Suprapubic skin (tissue), 4 donors: ENCODE results near the gene ZMIZ2. TPM values are rescaled to one million over a fixed set of nuclear protein-coding genes. Genes with fewer than 3 reads are reported as not detected.

Experiments
- DNase-seq, 2 donors: peaks; one replicate each; pipeline ENCODE4 v3.0.0-alpha.2; 2019; ENCODE audit warnings: low spot score in 2 of 2
- H3K27ac ChIP-seq: fragments of 200-600 bp; sonication (generic); one replicate; pipeline ENCODE4 v1.5.1; 2019
- H3K27me3 ChIP-seq: fragments of 200-600 bp; sonication (generic); one replicate; pipeline ENCODE4 v1.5.1; 2019
- H3K36me3 ChIP-seq: fragments of 200-600 bp; sonication (generic); one replicate; pipeline ENCODE4 v1.5.1; 2019
- H3K4me1 ChIP-seq: fragments of 200-600 bp; sonication (generic); one replicate; pipeline ENCODE4 v1.5.1; 2019
- H3K4me3 ChIP-seq: fragments of 200-600 bp; sonication (generic); one replicate; pipeline ENCODE4 v1.5.1; 2019; ENCODE audit warnings: mild to moderate bottlenecking
- H3K9me3 ChIP-seq: fragments of 200-600 bp; sonication (generic); one replicate; pipeline ENCODE4 v1.5.1; 2019
- CTCF ChIP-seq, 2 donors: fragments of 200-600 bp in 1 of 2; fragments of 450-650 bp in 1 of 2; sonication (generic) in 1 of 2; IDR thresholded peaks; one replicate each; pipeline ENCODE4 v1.5.1; 2016 to 2019; ENCODE audit warnings: antibody characterized with exemption in 2 of 2, mild to moderate bottlenecking in 1 of 2, moderate library complexity in 1 of 2
- EP300 ChIP-seq: sonication (generic); formaldehyde crosslinking; IDR thresholded peaks from one replicate; pipeline ENCODE4 v1.6.1; 2017; ENCODE audit warnings: antibody characterized with exemption
- POLR2A ChIP-seq, 2 donors: fragments of 450-650 bp; IDR thresholded peaks; one replicate each; pipeline ENCODE4 v1.6.1; 2017; ENCODE audit warnings: antibody characterized with exemption in 2 of 2, mild to moderate bottlenecking in 2 of 2, moderate library complexity in 2 of 2
- POLR2AphosphoS5 ChIP-seq, 3 donors: sonication (generic); formaldehyde crosslinking; IDR thresholded peaks; one replicate each; pipeline ENCODE4 v1.6.1; 2017; ENCODE audit warnings: antibody characterized with exemption in 3 of 3
- WGBS: methylation state at CpG from one replicate; pipeline ENCODE4 v1.1.5; 2018; 5-methylcytosine and 5-hydroxymethylcytosine counted together
- total RNA-seq, 4 donors: library from RNA; depleted of rRNA; stranded (reverse); fragments of >200 nt; gene quantifications; one replicate each; pipeline ENCODE4 v1.1.0, GENCODE V29; 2016

Gene ZMIZ2
- total RNA-seq, 4 donors from 2014 or later = 26.4 to 97.8 (median 38.4) TPM

- TF ChIP-seq POLR2AphosphoS5 (IDR thresholded peaks at IDR 0.05) (no peak), POLR2A (IDR thresholded peaks at IDR 0.05) (no peak), CTCF (IDR thresholded peaks at IDR 0.05) (no peak), EP300 (no peak)
- Histone ChIP-seq H3K4me3 (no peak overlapping the region), H3K9me3 (no peaks in the 10 kb centered on the region), H3K27me3 (no peaks in the 10 kb centered on the region), H3K27ac (no peak overlapping the region), H3K4me1 (no peaks in the 10 kb centered on the region), H3K36me3 (no peaks in the 10 kb centered on the region)
- WGBS = 87% methylated on average over 5 of the region's 5 CpGs
- no peak for DNase-seq
Measured at GRCh38 chr7:44789990-44790389, 41.3 kb downstream of the ZMIZ2 start.

GRCh38 chr7:44791278-44792219 lies 42.9 kb downstream of the ZMIZ2 start:
- WGBS = 94% methylated on average over 8 of the region's 8 CpGs
- H3K27me3 ChIP-seq = no peaks in the 10 kb centered on the region
- H3K9me3 ChIP-seq = no peaks in the 10 kb centered on the region
- no peak for DNase-seq
- no peaks in the 10 kb centered on the region for H3K36me3 ChIP-seq
- no peak overlapping the region for H3K27ac ChIP-seq
- TF ChIP-seq POLR2AphosphoS5 (IDR thresholded peaks at IDR 0.05) (no peak), CTCF (IDR thresholded peaks at IDR 0.05) (no peak), POLR2A (IDR thresholded peaks at IDR 0.05) (no peak), EP300 (no peak)
- peaks cover 9% of the 10 kb centered on the region for H3K4me1 ChIP-seq
- H3K4me3 ChIP-seq = no peak overlapping the region

- 66% methylated on average over 5 of the region's 5 CpGs for WGBS
- no peak for DNase-seq
- H3K27me3 ChIP-seq = no peaks in the 10 kb centered on the region
- H3K4me1 ChIP-seq = peaks cover 23% of the 10 kb centered on the region
- H3K4me3 ChIP-seq = no peak overlapping the region
- TF ChIP-seq CTCF (IDR thresholded peaks at IDR 0.05) (no peak), POLR2AphosphoS5 (IDR thresholded peaks at IDR 0.05) (no peak), EP300 (no peak), POLR2A (IDR thresholded peaks at IDR 0.05) (no peak)
- H3K9me3 ChIP-seq = no peaks in the 10 kb centered on the region
- no peak overlapping the region for H3K27ac ChIP-seq
- no peaks in the 10 kb centered on the region for H3K36me3 ChIP-seq
Measured at GRCh38 chr7:44793919-44794318, 45.3 kb downstream of the ZMIZ2 start.

GRCh38 chr7:44794331-44794730 lies 45.7 kb downstream of the ZMIZ2 start:
- WGBS = 49% methylated on average over 3 of the region's 3 CpGs
- H3K36me3 ChIP-seq = peaks cover under 1% of the 10 kb centered on the region
- H3K27me3 ChIP-seq = no peaks in the 10 kb centered on the region
- TF ChIP-seq CTCF (IDR thresholded peaks at IDR 0.05) = no peak
- no peak for TF ChIP-seq EP300
- peaks cover 27% of the 10 kb centered on the region for H3K4me1 ChIP-seq
- no peaks in the 10 kb centered on the region for H3K9me3 ChIP-seq
- H3K27ac ChIP-seq = no peak overlapping the region
- H3K4me3 ChIP-seq = no peak overlapping the region
- DNase-seq = no peak

GRCh38 chr7:44796034-44796503 lies 47.4 kb downstream of the ZMIZ2 start:
- no peak for DNase-seq
- H3K36me3 ChIP-seq = peaks cover 18% of the 10 kb centered on the region
- WGBS = 0% methylated on average over 21 of the region's 59 CpGs

More at GRCh38 chr7:44796034-44796503, 47.4 kb downstream of the ZMIZ2 start:
- Histone ChIP-seq H3K27ac (peak overlapping the region; percentile 100), H3K4me1 (peaks cover 34% of the 10 kb centered on the region), H3K27me3 (no peaks in the 10 kb centered on the region), H3K4me3 (peak overlapping the region; percentile 86), H3K9me3 (no peaks in the 10 kb centered on the region)
- TF ChIP-seq EP300 (no peak), POLR2A (IDR thresholded peaks at IDR 0.05) (no peak), CTCF (IDR thresholded peaks at IDR 0.05) (no peak), POLR2AphosphoS5 (IDR thresholded peaks at IDR 0.05) (peak in 1 of 3 donors; percentile 93)
